ENCODE measurements around the gene NSUN5. TPM values are rescaled to one million over a fixed set of nuclear protein-coding genes. Genes with fewer than 3 reads are reported as not detected.
"Not testable (repeated sequence)": the region's sequence is repeated elsewhere in the genome, so short reads cannot be mapped to it uniquely, and the experiment has no call there.

Gene NSUN5
- total RNA-seq, 1 donor from 2014 or later: 22.4 TPM

- Histone ChIP-seq H3K36me3 (peaks cover 19% of the 10 kb centered on the region), H3K27me3 (no peaks in the 10 kb centered on the region), H3K4me1 (peaks cover 9% of the 10 kb centered on the region), H3K27ac (peak overlapping the region; percentile 51), H3K9me3 (no peaks in the 10 kb centered on the region), H3K4me3 (peak overlapping the region; percentile 79)
- peak; percentile 71 for DNase-seq
- no peak for TF ChIP-seq CTCF (IDR thresholded peaks at IDR 0.05)
- ATAC-seq: peak; percentile 61
- intact Hi-C loops (cut with DNase I): no loop called here
Observed at GRCh38 chr7:73308074-73308664, 457 bp downstream of the NSUN5 start.

DNA sequence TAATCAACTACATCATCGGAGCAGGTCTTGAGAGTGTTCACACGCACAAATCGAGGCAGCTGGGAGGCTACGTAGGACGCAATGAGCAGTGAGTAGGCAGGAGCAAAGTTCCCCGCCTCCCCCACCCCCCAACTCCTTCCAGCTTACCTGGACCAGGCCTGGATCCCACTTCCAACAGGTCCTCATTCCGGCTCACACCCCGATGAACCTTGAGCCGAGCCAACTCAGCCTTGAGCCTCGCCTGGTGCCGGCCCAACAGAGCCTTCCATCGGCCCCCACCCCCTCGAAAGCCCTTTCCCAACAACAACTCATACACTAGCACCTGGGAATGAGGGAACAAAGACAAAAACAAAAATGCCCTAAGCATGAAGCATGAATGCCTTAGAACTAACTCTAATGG lies 1.2 kb downstream of the NSUN5 start:
- Histone ChIP-seq H3K36me3 (peaks cover 23% of the 10 kb centered on the region), H3K9me3 (no peaks in the 10 kb centered on the region), H3K4me3 (peak overlapping the region; percentile 79), H3K4me1 (peaks cover 9% of the 10 kb centered on the region), H3K27me3 (no peaks in the 10 kb centered on the region), H3K27ac (no peak overlapping the region)
- no peak for ATAC-seq
- TF ChIP-seq CTCF (IDR thresholded peaks at IDR 0.05): no peak
- intact Hi-C loops (cut with DNase I): no loop called here
- peak; percentile 47 for DNase-seq

- H3K27me3 ChIP-seq; H3K27ac ChIP-seq; H3K4me3 ChIP-seq; intact Hi-C loops (cut with DNase I); H3K9me3 ChIP-seq; H3K4me1 ChIP-seq; ATAC-seq: not testable (repeated sequence)
- peaks cover 23% of the 10 kb centered on the region for H3K36me3 ChIP-seq
- DNase-seq: peak; percentile 21
Observed at GRCh38 chr7:73304612-73305387, 3.8 kb downstream of the NSUN5 start.

DNA sequence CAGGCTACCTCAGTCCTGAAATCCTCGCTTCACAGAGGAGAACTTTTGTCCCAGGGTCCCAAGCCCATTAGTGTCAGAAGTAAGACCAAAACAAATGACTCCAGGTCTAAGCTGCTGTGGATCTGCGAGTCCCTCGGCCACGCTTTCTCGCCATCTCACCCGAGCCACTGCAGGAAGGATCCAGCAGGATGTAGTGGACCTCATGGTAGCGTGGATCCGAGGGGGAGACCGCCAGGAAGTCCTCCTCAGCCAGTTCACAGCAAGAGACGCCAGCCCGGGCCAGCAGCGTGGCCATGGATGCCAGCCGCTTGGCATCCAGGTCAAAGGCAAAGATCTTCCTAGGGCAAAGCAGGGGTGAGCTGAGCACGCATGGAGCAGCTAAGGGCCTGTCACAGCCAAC lies 4.6 kb downstream of the NSUN5 start:
- H3K36me3 ChIP-seq: peaks cover 23% of the 10 kb centered on the region
- ATAC-seq (no peak), DNase-seq (peak; percentile 41)
- H3K27ac ChIP-seq: no peak overlapping the region
- no peak overlapping the region for H3K4me3 ChIP-seq
- no peaks in the 10 kb centered on the region for H3K9me3 ChIP-seq
- peaks cover 8% of the 10 kb centered on the region for H3K4me1 ChIP-seq
- no peak for TF ChIP-seq CTCF (IDR thresholded peaks at IDR 0.05)
- no peaks in the 10 kb centered on the region for H3K27me3 ChIP-seq
- intact Hi-C loops (cut with DNase I): no loop called here

DNA sequence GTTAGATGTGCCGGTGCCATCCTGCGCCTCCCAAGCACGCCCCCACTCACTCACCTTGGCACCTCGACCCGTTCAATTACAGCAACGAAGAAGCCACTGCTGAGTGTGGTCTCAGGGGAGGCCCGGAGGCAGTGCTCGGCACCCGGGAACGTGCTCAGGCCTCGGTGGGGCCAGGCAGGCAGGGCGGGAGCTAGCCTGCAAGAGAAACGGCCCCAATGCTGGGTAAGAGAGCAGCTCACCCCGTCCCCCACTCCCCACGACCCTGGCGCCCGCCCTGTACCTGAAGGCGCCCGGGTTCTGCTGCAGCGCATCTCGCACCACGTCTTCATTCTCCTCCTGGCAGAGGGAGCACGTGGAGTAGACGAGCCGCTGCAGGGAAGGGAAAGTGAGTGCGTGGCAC lies 5.1 kb downstream of the NSUN5 start:
- H3K27ac ChIP-seq: no peak overlapping the region
- H3K9me3 ChIP-seq: no peaks in the 10 kb centered on the region
- intact Hi-C loops (cut with DNase I): no loop called here
- DNase-seq (peak; percentile 51), ATAC-seq (no peak)
- H3K4me1 ChIP-seq: peaks cover 6% of the 10 kb centered on the region
- peaks cover 23% of the 10 kb centered on the region for H3K36me3 ChIP-seq
- no peak for TF ChIP-seq CTCF (IDR thresholded peaks at IDR 0.05)
- no peaks in the 10 kb centered on the region for H3K27me3 ChIP-seq
- no peak overlapping the region for H3K4me3 ChIP-seq

- H3K9me3 ChIP-seq; ATAC-seq; intact Hi-C loops (cut with DNase I); H3K4me3 ChIP-seq; H3K27me3 ChIP-seq; H3K4me1 ChIP-seq; H3K27ac ChIP-seq: not testable (repeated sequence)
- peak; percentile 3 for DNase-seq
- peaks cover 23% of the 10 kb centered on the region for H3K36me3 ChIP-seq
Observed at GRCh38 chr7:73302846-73303245, 5.8 kb downstream of the NSUN5 start.

DNA sequence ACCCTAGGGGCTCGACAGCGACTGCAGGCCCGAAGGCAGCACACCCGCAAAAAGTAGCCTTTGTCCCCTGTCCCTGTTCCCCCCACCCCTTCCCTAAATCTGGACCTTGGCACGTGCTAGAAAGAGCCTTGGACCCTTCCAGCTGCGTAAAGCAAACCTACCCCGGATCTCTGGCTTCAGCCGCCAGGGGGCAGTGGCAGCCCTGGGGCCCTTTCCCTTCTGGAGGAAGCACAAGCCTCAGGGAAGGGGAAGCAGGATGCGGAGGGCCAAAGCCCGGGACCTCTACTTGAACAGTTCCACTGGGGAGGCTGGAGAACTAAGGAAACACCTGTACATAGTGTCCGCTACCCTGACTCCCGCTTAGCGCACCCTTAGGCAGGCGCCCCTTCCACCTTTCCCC lies 7.5 kb downstream of the NSUN5 start:
- H3K4me1 ChIP-seq; H3K9me3 ChIP-seq; H3K4me3 ChIP-seq; H3K27me3 ChIP-seq; DNase-seq; H3K27ac ChIP-seq; intact Hi-C loops (cut with DNase I): not testable (repeated sequence)
- peaks cover 20% of the 10 kb centered on the region for H3K36me3 ChIP-seq
- ATAC-seq: peak; percentile 47

DNA sequence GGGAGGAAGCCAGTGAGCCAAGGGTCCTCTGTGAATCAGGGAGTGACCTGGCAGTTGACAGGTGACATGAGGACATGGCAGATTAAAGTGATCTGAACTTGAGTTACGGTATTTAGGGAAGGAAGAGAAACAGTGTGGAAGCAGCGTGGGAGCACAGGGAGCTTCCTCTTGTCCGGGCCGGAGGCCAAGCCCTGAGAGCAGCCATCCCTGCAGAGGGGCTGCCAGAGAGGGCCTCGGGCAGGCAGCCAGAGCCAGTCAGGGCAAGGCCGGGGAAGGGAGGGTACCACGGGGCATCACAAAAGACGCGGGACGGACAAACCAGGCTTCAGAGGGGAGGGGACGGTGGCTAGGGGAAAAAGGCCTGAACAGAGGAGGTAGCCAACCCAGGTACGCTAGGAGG lies 8.8 kb downstream of the NSUN5 start:
- DNase-seq: peak; percentile 18
- H3K4me1 ChIP-seq; intact Hi-C loops (cut with DNase I); H3K27me3 ChIP-seq; H3K4me3 ChIP-seq; H3K27ac ChIP-seq; H3K9me3 ChIP-seq: not testable (repeated sequence)
- H3K36me3 ChIP-seq: peaks cover 20% of the 10 kb centered on the region
- ATAC-seq: peak; percentile 25

DNA sequence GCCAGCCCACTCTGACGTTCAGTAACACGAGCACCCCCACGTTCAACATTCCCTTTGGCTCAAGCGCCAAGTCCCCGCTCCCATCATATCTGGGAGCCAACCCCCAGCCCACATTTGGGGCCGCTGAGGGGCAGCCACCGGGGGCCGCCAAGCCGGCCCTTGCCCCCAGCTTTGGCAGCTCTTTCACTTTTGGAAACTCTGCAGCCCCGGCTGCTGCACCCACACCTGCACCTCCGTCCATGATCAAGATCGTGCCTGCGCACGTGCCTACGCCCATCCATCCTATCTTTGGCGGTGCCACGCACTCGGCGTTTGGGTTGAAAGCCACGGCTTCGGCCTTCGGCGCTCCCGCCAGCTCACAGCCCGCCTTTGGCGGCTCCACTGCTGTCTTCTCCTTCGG lies 10.9 kb downstream of the NSUN5 start:
- intact Hi-C loops (cut with DNase I); H3K9me3 ChIP-seq; H3K36me3 ChIP-seq; H3K4me1 ChIP-seq; H3K27me3 ChIP-seq; ATAC-seq; H3K27ac ChIP-seq; H3K4me3 ChIP-seq: not testable (repeated sequence)
- DNase-seq: peak; percentile 9

- H3K4me3 ChIP-seq; H3K4me1 ChIP-seq; H3K27me3 ChIP-seq; H3K36me3 ChIP-seq; intact Hi-C loops (cut with DNase I); H3K27ac ChIP-seq; ATAC-seq; DNase-seq; H3K9me3 ChIP-seq: not testable (repeated sequence)
Observed at GRCh38 chr7:73297235-73297634, 11.4 kb downstream of the NSUN5 start.

Measured in upper lobe of right lung (tissue), 1 donor.